Progenitor cell of endocrine pancreas (in vitro differentiated cells): ENCODE results near the gene TRIM21. TPM values are rescaled to one million over a fixed set of nuclear protein-coding genes. Genes with fewer than 3 reads are reported as not detected.

ENCODE experiments used
- DNase-seq: peaks from one replicate; pipeline ENCODE4 v3.0.0; 2021; ENCODE audit warnings: low spot score; ENCODE audit not compliant: unreplicated experiment
- H3K27ac Mint-ChIP-seq: 2 replicates; pipeline ENCODE4 v1.8.0; 2021; ENCODE audit warnings: mild to moderate bottlenecking, moderate library complexity, mixed read lengths
- H3K27me3 Mint-ChIP-seq: 2 replicates; pipeline ENCODE4 v1.8.0; 2021; ENCODE audit warnings: mixed read lengths
- H3K36me3 Mint-ChIP-seq: 2 replicates; pipeline ENCODE4 v1.8.0; 2022; ENCODE audit warnings: mixed read lengths; ENCODE audit not compliant: insufficient read depth
- H3K4me1 Mint-ChIP-seq: 2 replicates; pipeline ENCODE4 v1.8.0; 2021; ENCODE audit warnings: low read depth, mixed read lengths
- H3K4me3 Mint-ChIP-seq: 2 replicates; pipeline ENCODE4 v1.8.0; 2021; ENCODE audit warnings: low read depth, mild to moderate bottlenecking, moderate library complexity, mixed read lengths
- H3K9me3 Mint-ChIP-seq: 2 replicates; pipeline ENCODE4 v1.8.0; 2021; ENCODE audit warnings: low read depth, mixed read lengths
- CTCF ChIP-seq: fragments of 200-600 bp; sonication (generic); IDR thresholded peaks from one replicate; pipeline ENCODE4 v1.5.0; 2021; ENCODE audit warnings: antibody characterized with exemption, mild to moderate bottlenecking; ENCODE audit not compliant: unreplicated experiment
- total RNA-seq: library from RNA; stranded (reverse); gene quantifications from 2 replicates; pipeline ENCODE4 v1.2.1, GENCODE V29; 2021

The TRIM21 gene
- total RNA-seq, 1 donor from 2014 or later = 11.9 TPM

- no peak overlapping the region for H3K4me3 Mint-ChIP-seq
- H3K36me3 Mint-ChIP-seq = peaks cover 23% of the 10 kb centered on the region
- H3K4me1 Mint-ChIP-seq = peaks cover 4% of the 10 kb centered on the region
- peaks cover 4% of the 10 kb centered on the region for H3K9me3 Mint-ChIP-seq
- no peak overlapping the region for H3K27ac Mint-ChIP-seq
- H3K27me3 Mint-ChIP-seq = no peaks in the 10 kb centered on the region
- DNase-seq = no peak
- no peak for TF ChIP-seq CTCF
These were observed 5.3 kb downstream of the TRIM21 start for GRCh38 chr11:4388221-4388620.

- H3K9me3 Mint-ChIP-seq = peaks cover 4% of the 10 kb centered on the region
- H3K4me1 Mint-ChIP-seq = no peaks in the 10 kb centered on the region
- DNase-seq = no peak
- H3K27ac Mint-ChIP-seq = no peak overlapping the region
- peaks cover 23% of the 10 kb centered on the region for H3K36me3 Mint-ChIP-seq
- H3K4me3 Mint-ChIP-seq = no peak overlapping the region
- no peaks in the 10 kb centered on the region for H3K27me3 Mint-ChIP-seq
- TF ChIP-seq CTCF = no peak
These were observed 7.3 kb downstream of the TRIM21 start for GRCh38 chr11:4385978-4386740.

GRCh38 chr11:4381901-4382300, 11.6 kb downstream of the TRIM21 start:
- no peak for DNase-seq
- no peak for TF ChIP-seq CTCF
- Mint-ChIP-seq H3K27me3 (no peaks in the 10 kb centered on the region), H3K9me3 (no peaks in the 10 kb centered on the region), H3K36me3 (peaks cover 6% of the 10 kb centered on the region), H3K4me1 (no peaks in the 10 kb centered on the region), H3K27ac (no peak overlapping the region), H3K4me3 (no peak overlapping the region)

GRCh38 chr11:4375431-4376140, 17.9 kb downstream of the TRIM21 start:
- Mint-ChIP-seq H3K36me3 (no peaks in the 10 kb centered on the region), H3K4me3 (no peak overlapping the region), H3K4me1 (no peaks in the 10 kb centered on the region), H3K9me3 (no peaks in the 10 kb centered on the region), H3K27me3 (no peaks in the 10 kb centered on the region), H3K27ac (no peak overlapping the region)
- no peak for TF ChIP-seq CTCF
- no peak for DNase-seq

GRCh38 chr11:4370166-4370565, 23.3 kb downstream of the TRIM21 start:
- Mint-ChIP-seq H3K27ac (no peak overlapping the region), H3K9me3 (no peaks in the 10 kb centered on the region), H3K36me3 (no peaks in the 10 kb centered on the region), H3K27me3 (peaks cover 8% of the 10 kb centered on the region), H3K4me3 (no peak overlapping the region), H3K4me1 (no peaks in the 10 kb centered on the region)
- TF ChIP-seq CTCF = no peak
- DNase-seq = no peak
